ENCODE results near the gene SGCA. TPM values are rescaled to one million over a fixed set of nuclear protein-coding genes. Genes with fewer than 3 reads are reported as not detected.

SGCA gene
- polyA plus RNA-seq, 6 donors from 2014 or later = 2.0 to 16.6 (median 3.5) TPM

DNA sequence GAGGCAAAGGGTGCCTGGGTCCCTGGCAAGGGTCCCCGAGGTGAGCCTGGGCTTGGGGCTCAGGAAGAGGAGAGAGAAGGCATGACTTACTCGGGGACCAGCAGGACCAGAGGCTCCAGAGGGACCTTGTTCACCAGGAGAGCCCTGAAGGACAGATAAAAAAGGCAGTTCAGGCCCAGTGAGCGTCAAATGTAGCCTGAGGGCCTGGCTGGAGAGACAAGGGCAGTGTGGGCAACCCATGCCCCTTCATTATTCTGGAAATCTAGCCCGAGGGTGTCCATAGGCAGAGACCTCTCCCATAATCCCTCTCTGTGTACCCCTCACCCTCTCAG, 21.6 kb downstream of the SGCA start:
- Mint-ChIP-seq H3K4me3 (no peak overlapping the region), H3K27ac (peak overlapping the region in 2 of 6 donors; percentile 42 to 78), H3K4me1 (peaks cover 34 to 45% (median 42%) of the 10 kb centered on the region in 3 donors), H3K36me3 (no peaks in the 10 kb centered on the region), H3K27me3 (no peaks in the 10 kb centered on the region), H3K9me3 (no peaks in the 10 kb centered on the region)
- DNase-seq (no peak), ATAC-seq (ENCODE audit: low read depth in 2 of 2) (no peak)

GRCh38 chr17:50187751-50188530, 22.1 kb downstream of the SGCA start:
- H3K27ac Mint-ChIP-seq = peak overlapping the region in 1 of 6 donors; percentile 33
- no peak overlapping the region for H3K4me3 Mint-ChIP-seq
- no peaks in the 10 kb centered on the region for H3K36me3 Mint-ChIP-seq
- no peak for DNase-seq
- ATAC-seq (ENCODE audit: low read depth in 2 of 2) = no peak
- no peaks in the 10 kb centered on the region for H3K27me3 Mint-ChIP-seq
- no peaks in the 10 kb centered on the region for H3K9me3 Mint-ChIP-seq
- H3K4me1 Mint-ChIP-seq = peaks cover 36 to 47% (median 42%) of the 10 kb centered on the region in 3 donors

- no peaks in the 10 kb centered on the region for H3K9me3 Mint-ChIP-seq
- H3K4me3 Mint-ChIP-seq = no peak overlapping the region
- no peaks in the 10 kb centered on the region for H3K36me3 Mint-ChIP-seq
- peak overlapping the region in 1 of 6 donors; percentile 54 for H3K27ac Mint-ChIP-seq
- ATAC-seq (ENCODE audit: low read depth in 2 of 2) = no peak
- no peak for DNase-seq
- no peaks in the 10 kb centered on the region for H3K27me3 Mint-ChIP-seq
- peaks cover 35 to 47% (median 42%) of the 10 kb centered on the region in 3 donors for H3K4me1 Mint-ChIP-seq
Measured at GRCh38 chr17:50188531-50188920, 22.7 kb downstream of the SGCA start.

GRCh38 chr17:50188921-50189549, 23.2 kb downstream of the SGCA start:
- DNase-seq (no peak), ATAC-seq (ENCODE audit: low read depth in 2 of 2) (no peak)
- H3K27me3 Mint-ChIP-seq = no peaks in the 10 kb centered on the region
- peaks cover 30 to 45% (median 41%) of the 10 kb centered on the region in 3 donors for H3K4me1 Mint-ChIP-seq
- no peak overlapping the region for H3K4me3 Mint-ChIP-seq
- no peaks in the 10 kb centered on the region for H3K36me3 Mint-ChIP-seq
- H3K9me3 Mint-ChIP-seq = no peaks in the 10 kb centered on the region
- H3K27ac Mint-ChIP-seq = peak overlapping the region in 3 of 6 donors; percentile 11 to 54 (median 41)

DNA sequence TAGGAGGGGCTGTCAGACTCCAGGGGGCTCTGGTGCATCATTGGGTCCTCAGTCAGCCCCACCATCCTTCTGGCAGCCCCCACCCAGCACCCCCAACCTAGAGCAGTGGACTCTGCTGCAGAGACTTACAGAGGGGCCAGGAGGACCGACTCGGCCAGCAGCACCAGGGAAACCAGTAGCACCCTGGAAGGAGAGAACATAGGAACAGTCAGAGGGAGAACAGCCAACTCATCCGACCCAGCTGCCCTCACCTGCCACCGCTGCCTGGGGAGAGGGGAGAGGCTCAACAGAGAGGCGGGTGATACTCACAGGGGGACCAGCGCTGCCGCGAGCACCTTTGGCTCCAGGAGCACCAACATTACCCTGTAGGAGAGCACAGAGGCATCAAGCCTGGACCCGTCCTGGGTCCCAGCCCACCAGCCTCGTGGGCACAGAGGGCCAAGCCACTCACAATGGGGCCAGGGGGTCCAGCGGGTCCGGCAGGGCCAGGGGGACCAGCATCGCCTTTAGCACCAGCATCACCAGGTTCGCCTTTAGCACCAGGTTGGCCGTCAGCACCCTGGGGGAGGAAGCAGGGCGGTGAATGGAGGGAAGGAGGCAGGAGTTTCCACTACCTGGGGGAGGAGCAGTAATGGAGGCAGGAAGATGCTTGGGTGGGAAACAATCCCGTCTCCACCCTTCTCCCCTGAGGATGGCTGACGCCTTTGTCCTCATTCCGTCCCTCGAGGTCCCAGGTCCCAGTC, 23.9 kb downstream of the SGCA start:
- Mint-ChIP-seq H3K36me3 (no peaks in the 10 kb centered on the region), H3K4me3 (no peak overlapping the region), H3K27ac (peak overlapping the region in 1 of 6 donors; percentile 41), H3K4me1 (peaks cover 25 to 38% (median 36%) of the 10 kb centered on the region in 3 donors), H3K9me3 (no peaks in the 10 kb centered on the region), H3K27me3 (no peaks in the 10 kb centered on the region)
- ATAC-seq (ENCODE audit: low read depth in 2 of 2) = no peak
- no peak for DNase-seq

DNA sequence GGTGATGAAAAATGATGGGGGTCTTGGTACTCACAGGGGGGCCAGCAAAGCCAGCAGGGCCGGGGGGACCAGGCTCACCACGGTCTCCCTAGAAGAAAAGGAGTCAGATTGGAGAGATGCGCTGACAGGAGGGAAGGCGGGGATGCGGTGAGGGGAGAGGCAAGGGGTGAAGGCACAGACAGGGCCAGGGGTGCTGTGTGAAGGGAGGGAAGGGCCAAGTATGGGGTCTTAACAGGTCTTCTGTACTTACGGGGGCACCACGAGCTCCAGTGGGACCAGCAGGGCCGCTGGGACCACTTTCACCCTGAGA, 24.4 kb downstream of the SGCA start:
- no peak for DNase-seq
- no peak for ATAC-seq (ENCODE audit: low read depth in 2 of 2)
- Mint-ChIP-seq H3K27ac (peak overlapping the region in 1 of 6 donors; percentile 90), H3K9me3 (no peaks in the 10 kb centered on the region), H3K4me1 (peaks cover 20 to 33% (median 30%) of the 10 kb centered on the region in 3 donors), H3K4me3 (no peak overlapping the region), H3K36me3 (no peaks in the 10 kb centered on the region), H3K27me3 (no peaks in the 10 kb centered on the region)

- no peak for DNase-seq
- Mint-ChIP-seq H3K4me1 (peaks cover 15 to 28% (median 25%) of the 10 kb centered on the region in 3 donors), H3K36me3 (no peaks in the 10 kb centered on the region), H3K27me3 (no peaks in the 10 kb centered on the region), H3K4me3 (no peak overlapping the region), H3K27ac (peak overlapping the region in 3 of 6 donors; percentile 40 to 90 (median 81)), H3K9me3 (no peaks in the 10 kb centered on the region)
- ATAC-seq (ENCODE audit: low read depth in 2 of 2) = no peak
Measured at GRCh38 chr17:50190603-50191358, 25.0 kb downstream of the SGCA start.

- H3K27me3 Mint-ChIP-seq = no peaks in the 10 kb centered on the region
- H3K4me1 Mint-ChIP-seq = peaks cover 11 to 23% (median 20%) of the 10 kb centered on the region in 3 donors
- H3K4me3 Mint-ChIP-seq = no peak overlapping the region
- no peaks in the 10 kb centered on the region for H3K9me3 Mint-ChIP-seq
- ATAC-seq (ENCODE audit: low read depth in 2 of 2) (no peak), DNase-seq (no peak)
- no peaks in the 10 kb centered on the region for H3K36me3 Mint-ChIP-seq
- peak overlapping the region in 3 of 6 donors; percentile 24 to 81 (median 72) for H3K27ac Mint-ChIP-seq
Measured at GRCh38 chr17:50191359-50192143, 25.7 kb downstream of the SGCA start.

GRCh38 chr17:50192144-50192617, 26.4 kb downstream of the SGCA start:
- no peaks in the 10 kb centered on the region for H3K27me3 Mint-ChIP-seq
- H3K9me3 Mint-ChIP-seq = no peaks in the 10 kb centered on the region
- no peak for ATAC-seq (ENCODE audit: low read depth in 2 of 2)
- no peak for DNase-seq
- peak overlapping the region in 1 of 8 donors; percentile 3 for H3K4me3 Mint-ChIP-seq
- peak overlapping the region in 2 of 6 donors; percentile 63 to 78 for H3K27ac Mint-ChIP-seq
- H3K4me1 Mint-ChIP-seq = peaks cover 11 to 23% (median 20%) of the 10 kb centered on the region in 3 donors
- no peaks in the 10 kb centered on the region for H3K36me3 Mint-ChIP-seq

GRCh38 chr17:50192618-50193291, 26.9 kb downstream of the SGCA start:
- Mint-ChIP-seq H3K4me1 (peaks cover 11 to 23% (median 20%) of the 10 kb centered on the region in 3 donors), H3K27ac (peak overlapping the region in 3 of 6 donors; percentile 38 to 79 (median 78)), H3K9me3 (no peaks in the 10 kb centered on the region), H3K27me3 (peaks cover 0 to 5% (median 4%) of the 10 kb centered on the region in 3 donors), H3K36me3 (no peaks in the 10 kb centered on the region), H3K4me3 (peak overlapping the region in 3 of 8 donors; percentile 5 to 55 (median 45))
- no peak for DNase-seq
- ATAC-seq (ENCODE audit: low read depth in 2 of 2) = peak; percentile 72 to 81

DNA sequence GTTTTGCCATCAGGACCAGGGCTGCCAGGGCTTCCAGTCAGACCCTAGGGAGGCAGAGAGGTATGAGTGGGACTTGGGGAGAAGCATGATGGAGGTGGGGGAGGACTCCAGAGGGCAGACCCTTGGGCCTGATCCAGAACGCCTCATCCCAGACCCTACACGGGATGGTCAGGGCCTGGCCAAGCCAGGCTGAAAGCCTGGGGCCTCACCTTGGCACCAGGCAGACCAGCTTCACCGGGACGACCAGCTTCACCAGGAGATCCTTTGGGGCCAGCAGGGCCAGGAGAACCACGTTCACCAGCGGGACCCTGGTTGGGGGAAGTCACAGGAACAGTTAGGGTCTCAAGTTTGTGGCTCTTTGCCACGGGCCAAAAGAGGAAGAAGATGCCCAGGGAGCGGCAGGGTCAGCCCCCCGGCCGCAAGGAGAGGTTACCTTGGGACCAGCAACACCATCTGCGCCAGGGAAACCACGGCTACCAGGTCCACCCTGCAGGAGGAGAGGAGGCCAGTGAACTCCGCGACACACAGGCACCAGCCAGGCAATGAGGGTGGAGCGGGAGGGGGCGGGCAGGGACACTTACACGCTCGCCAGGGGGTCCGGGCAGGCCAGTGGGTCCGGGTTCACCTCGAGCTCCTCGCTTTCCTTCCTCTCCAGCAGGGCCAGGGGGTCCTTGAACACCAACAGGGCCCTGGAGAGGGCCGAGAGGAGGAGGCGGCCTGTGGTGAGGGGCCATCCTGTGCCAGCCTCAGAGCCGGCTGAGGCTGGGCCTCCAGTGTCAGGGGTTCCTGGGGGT, 28.5 kb downstream of the SGCA start:
- Mint-ChIP-seq H3K27me3 (peaks cover 6 to 17% (median 13%) of the 10 kb centered on the region in 3 donors), H3K4me1 (peaks cover 18 to 23% (median 22%) of the 10 kb centered on the region in 3 donors), H3K27ac (peak overlapping the region in 2 of 6 donors; percentile 14 to 78)

More for the DNA sequence above, 28.5 kb downstream of the SGCA start:
- H3K9me3 Mint-ChIP-seq = no peaks in the 10 kb centered on the region
- H3K4me3 Mint-ChIP-seq = no peak overlapping the region
- H3K36me3 Mint-ChIP-seq = no peaks in the 10 kb centered on the region
- DNase-seq (no peak), ATAC-seq (ENCODE audit: low read depth in 2 of 2) (no peak)
